ENCODE data around the gene NMRAL1. TPM values are rescaled to one million over a fixed set of nuclear protein-coding genes. Genes with fewer than 3 reads are reported as not detected.

Gene NMRAL1
- total RNA-seq, 6 donors from 2014 or later, result 34.4 to 80.7 (median 43.3) TPM

- H3K27ac ChIP-seq, result peak within 1 kb of the TSS; percentile 89 to 97 (median 95)
- H3K4me3 ChIP-seq, result peak within 1 kb of the TSS; percentile 80 to 100 (median 94)
- H3K9me3 ChIP-seq, result no peaks in the 10 kb centered on the region
- DNase-seq, result peak; percentile 98 to 100
- H3K36me3 ChIP-seq, result peaks cover 5 to 18% (median 14%) of the 10 kb centered on the region in 4 donors
- TF ChIP-seq POLR2A (IDR thresholded peaks at IDR 0.05) (peak in 3 of 4 donors; percentile 67 to 92 (median 85)), POLR2AphosphoS5 (IDR thresholded peaks at IDR 0.05) (peak; percentile 73 to 76), EP300 (IDR thresholded peaks at IDR 0.05) (no peak), CTCF (IDR thresholded peaks at IDR 0.05) (peak in 4 of 6 experiments; percentile 53 to 63 (median 58))
- no peaks in the 10 kb centered on the region for H3K27me3 ChIP-seq
- peaks cover 12 to 34% (median 20%) of the 10 kb centered on the region in 4 donors for H3K4me1 ChIP-seq
- 0 to 2% methylated on average over 9 to 25 of the region's 92 CpGs for WGBS, 2 donors
- peak; percentile 96 to 97 for ATAC-seq (ENCODE audit: low FRiP score in 2 of 2)
Observed at GRCh38 chr16:4416200-4417032, 58.0 kb downstream of the NMRAL1 start, which contains the start of gene CORO7. CORO7 (minus strand) TSS chr16:4416596; CDS start chr16:4416518, 78 bp downstream.

GRCh38 chr16:4415538-4416199, 58.8 kb downstream of the NMRAL1 start:
- H3K36me3 ChIP-seq, result peaks cover 5 to 20% (median 14%) of the 10 kb centered on the region in 4 donors
- WGBS, 2 donors, result 1 to 6% methylated on average over 12 to 17 of the region's 44 CpGs
- H3K4me1 ChIP-seq, result peaks cover 16 to 42% (median 21%) of the 10 kb centered on the region in 4 donors

GRCh38 chr16:4414187-4414917, 60.1 kb downstream of the NMRAL1 start:
- TF ChIP-seq EP300 (IDR thresholded peaks at IDR 0.05) (no peak), POLR2AphosphoS5 (IDR thresholded peaks at IDR 0.05) (no peak), CTCF (IDR thresholded peaks at IDR 0.05) (no peak)
- Histone ChIP-seq H3K36me3 (peaks cover 5 to 27% (median 19%) of the 10 kb centered on the region in 4 donors), H3K27ac (peak overlapping the region; percentile 89 to 97 (median 95)), H3K4me1 (peaks cover 16 to 44% (median 25%) of the 10 kb centered on the region in 4 donors), H3K4me3 (peak overlapping the region in 1 of 4 donors; percentile 88), H3K9me3 (no peaks in the 10 kb centered on the region), H3K27me3 (no peaks in the 10 kb centered on the region)
- DNase-seq (no peak), ATAC-seq (ENCODE audit: low FRiP score in 2 of 2) (no peak)
- WGBS, 2 donors, result 72 to 78% methylated on average over 7 of the region's 7 CpGs

More at GRCh38 chr16:4415538-4416199, 58.8 kb downstream of the NMRAL1 start:
- no peaks in the 10 kb centered on the region for H3K27me3 ChIP-seq
- peak in 3 of 6 experiments; percentile 18 to 33 (median 18) for TF ChIP-seq CTCF (IDR thresholded peaks at IDR 0.05)
- peak; percentile 22 to 41 for TF ChIP-seq POLR2AphosphoS5 (IDR thresholded peaks at IDR 0.05)
- no peak for TF ChIP-seq EP300 (IDR thresholded peaks at IDR 0.05)
- peak in 2 of 4 donors; percentile 37 to 71 for TF ChIP-seq POLR2A (IDR thresholded peaks at IDR 0.05)
- ATAC-seq (ENCODE audit: low FRiP score in 2 of 2), result peak; percentile 66 to 74
- H3K9me3 ChIP-seq, result no peaks in the 10 kb centered on the region
- H3K4me3 ChIP-seq, result peak overlapping the region; percentile 80 to 100 (median 94)
- peak overlapping the region; percentile 89 to 97 (median 95) for H3K27ac ChIP-seq
- peak; percentile 73 to 90 for DNase-seq

GRCh38 chr16:4412854-4413253, 61.6 kb downstream of the NMRAL1 start:
- ATAC-seq (ENCODE audit: low FRiP score in 2 of 2) (no peak), DNase-seq (no peak)
- Histone ChIP-seq H3K27me3 (no peaks in the 10 kb centered on the region), H3K9me3 (no peaks in the 10 kb centered on the region), H3K4me3 (no peak overlapping the region), H3K36me3 (peaks cover 5 to 42% (median 28%) of the 10 kb centered on the region in 4 donors), H3K4me1 (peaks cover 20 to 51% (median 28%) of the 10 kb centered on the region in 4 donors), H3K27ac (no peak overlapping the region)
- 95 to 96% methylated on average over 3 to 4 of the region's 4 CpGs for WGBS, 2 donors
- TF ChIP-seq CTCF (IDR thresholded peaks at IDR 0.05) (no peak), POLR2AphosphoS5 (IDR thresholded peaks at IDR 0.05) (no peak), POLR2A (IDR thresholded peaks at IDR 0.05) (no peak), EP300 (IDR thresholded peaks at IDR 0.05) (no peak)

Data from upper lobe of left lung (tissue), 6 donors.